Measurements from ENCODE around the gene NDST3. TPM values are rescaled to one million over a fixed set of nuclear protein-coding genes. Genes with fewer than 3 reads are reported as not detected.
A peak's percentile ranks its signal among the peaks of the same experiment; 100 is the strongest.

The NDST3 gene
- total RNA-seq, 1 donor from 2014 or later = not detected

DNA sequence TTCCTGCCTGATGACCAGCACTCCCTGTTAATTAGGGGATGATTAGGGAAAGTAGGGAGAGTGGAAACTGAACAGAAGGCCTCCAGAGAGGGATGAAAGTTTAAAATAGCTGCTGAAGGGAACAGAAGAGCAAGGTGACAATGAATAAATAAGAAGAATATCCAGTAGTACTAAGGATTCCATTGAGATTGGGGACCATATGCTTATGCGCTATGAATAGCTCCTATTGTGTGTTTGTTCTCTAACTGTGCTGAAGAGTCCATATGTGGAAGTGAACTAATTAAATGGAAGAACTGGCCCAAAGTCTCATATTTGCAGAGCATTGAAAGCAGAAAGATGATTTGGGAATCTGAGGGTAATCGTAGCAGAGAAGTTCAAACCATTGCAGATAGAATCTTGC, 181.5 kb downstream of the NDST3 start:
- ChIA-PET POLR2A (no interaction called here), CTCF (no interaction called here)
- no peak for DNase-seq
- Mint-ChIP-seq H3K27me3 (no peaks in the 10 kb centered on the region), H3K9me3 (no peaks in the 10 kb centered on the region), H3K4me1 (no peaks in the 10 kb centered on the region), H3K36me3 (ENCODE audit: low read depth) (no peaks in the 10 kb centered on the region), H3K27ac (no peak overlapping the region), H3K4me3 (no peak overlapping the region)
- no peak for ATAC-seq (ENCODE audit: low read depth)
- intact Hi-C loops (cut with micrococcal nuclease) = no loop called here
- TF ChIP-seq, protein P1, sequence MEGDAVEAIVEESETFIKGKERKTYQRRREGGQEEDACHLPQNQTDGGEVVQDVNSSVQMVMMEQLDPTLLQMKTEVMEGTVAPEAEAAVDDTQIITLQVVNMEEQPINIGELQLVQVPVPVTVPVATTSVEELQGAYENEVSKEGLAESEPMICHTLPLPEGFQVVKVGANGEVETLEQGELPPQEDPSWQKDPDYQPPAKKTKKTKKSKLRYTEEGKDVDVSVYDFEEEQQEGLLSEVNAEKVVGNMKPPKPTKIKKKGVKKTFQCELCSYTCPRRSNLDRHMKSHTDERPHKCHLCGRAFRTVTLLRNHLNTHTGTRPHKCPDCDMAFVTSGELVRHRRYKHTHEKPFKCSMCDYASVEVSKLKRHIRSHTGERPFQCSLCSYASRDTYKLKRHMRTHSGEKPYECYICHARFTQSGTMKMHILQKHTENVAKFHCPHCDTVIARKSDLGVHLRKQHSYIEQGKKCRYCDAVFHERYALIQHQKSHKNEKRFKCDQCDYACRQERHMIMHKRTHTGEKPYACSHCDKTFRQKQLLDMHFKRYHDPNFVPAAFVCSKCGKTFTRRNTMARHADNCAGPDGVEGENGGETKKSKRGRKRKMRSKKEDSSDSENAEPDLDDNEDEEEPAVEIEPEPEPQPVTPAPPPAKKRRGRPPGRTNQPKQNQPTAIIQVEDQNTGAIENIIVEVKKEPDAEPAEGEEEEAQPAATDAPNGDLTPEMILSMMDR (IDR thresholded peaks at IDR 0.05) = no peak

DNA sequence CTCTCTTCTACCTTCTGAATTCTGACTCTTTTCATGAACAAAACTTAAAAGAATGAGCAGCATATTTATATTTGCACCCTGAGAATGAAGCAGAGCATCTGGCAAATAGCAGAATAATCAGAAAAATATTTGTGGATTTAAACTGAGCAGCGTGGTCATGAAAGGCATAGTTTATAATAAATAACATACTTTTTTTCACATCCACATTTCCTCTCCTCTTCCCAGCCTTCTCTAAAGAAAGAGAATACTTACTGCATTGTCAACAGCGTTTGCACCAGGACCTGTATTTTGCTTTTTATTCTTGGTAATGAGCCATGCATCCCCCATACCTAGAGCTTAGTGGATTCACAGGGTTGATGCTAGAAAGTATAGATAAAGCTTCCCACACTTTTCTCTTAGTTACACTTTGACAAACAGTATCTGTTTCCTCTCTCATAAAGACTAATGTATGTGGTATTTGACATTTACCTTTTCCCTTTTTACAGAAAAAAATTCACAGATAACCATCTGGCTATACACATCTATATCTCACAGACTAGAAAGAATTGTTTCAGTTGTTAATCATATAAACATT, 187.0 kb downstream of the NDST3 start:
- ATAC-seq (ENCODE audit: low read depth) = no peak

DNA sequence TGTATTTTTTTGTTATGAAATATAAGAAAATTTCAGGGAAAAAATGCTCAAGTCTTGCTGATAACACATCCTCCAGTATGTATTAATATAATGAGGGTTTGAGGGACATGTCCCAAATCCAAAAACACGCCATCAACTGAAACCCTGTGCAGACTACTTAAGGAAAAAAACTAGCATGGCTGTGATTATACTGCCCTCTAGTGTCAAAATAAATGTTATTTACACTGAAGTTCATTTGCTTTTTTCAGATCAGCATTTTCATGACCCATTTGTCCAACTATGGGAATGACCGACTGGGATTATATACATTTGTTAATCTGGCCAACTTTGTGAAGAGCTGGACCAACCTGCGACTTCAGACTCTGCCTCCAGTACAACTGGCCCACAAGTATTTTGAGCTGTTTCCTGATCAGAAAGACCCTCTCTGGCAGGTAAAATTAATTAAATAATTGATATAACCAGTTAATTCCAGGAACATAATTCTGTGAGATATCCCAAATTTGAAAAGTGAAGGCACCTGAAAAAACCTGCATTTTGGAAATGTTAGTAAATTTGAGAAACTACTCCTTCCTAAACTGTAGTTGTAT, 190.1 kb downstream of the NDST3 start:
- ChIA-PET POLR2A (no interaction called here), CTCF (interaction anchor here (0.8 to 1.4 kb wide), 6 partner anchors 8 to 39 kb away, joined by 3 to 4 read pairs (median 3); no protein-coding TSS in a partner anchor)
- DNase-seq (no peak), ATAC-seq (ENCODE audit: low read depth) (no peak)
- Mint-ChIP-seq H3K27me3 (peaks cover 2% of the 10 kb centered on the region), H3K27ac (no peak overlapping the region), H3K4me3 (no peak overlapping the region), H3K36me3 (ENCODE audit: low read depth) (no peaks in the 10 kb centered on the region), H3K4me1 (no peaks in the 10 kb centered on the region), H3K9me3 (no peaks in the 10 kb centered on the region)
- TF ChIP-seq, protein P1 (IDR thresholded peaks at IDR 0.05) = peak; percentile 70
- intact Hi-C loops (cut with micrococcal nuclease) = loop anchor here (2.0 kb wide), 2 partner anchors 46 to 148 kb away; no protein-coding TSS in a partner anchor

More for the DNA sequence above, 187.0 kb downstream of the NDST3 start:
- intact Hi-C loops (cut with micrococcal nuclease) = no loop called here
- CTCF ChIA-PET = no interaction called here
- no peaks in the 10 kb centered on the region for H3K4me1 Mint-ChIP-seq
- no peaks in the 10 kb centered on the region for H3K9me3 Mint-ChIP-seq
- POLR2A ChIA-PET = no interaction called here
- no peak for DNase-seq
- H3K27ac Mint-ChIP-seq = no peak overlapping the region
- no peak overlapping the region for H3K4me3 Mint-ChIP-seq
- H3K27me3 Mint-ChIP-seq = no peaks in the 10 kb centered on the region
- TF ChIP-seq, protein P1 (IDR thresholded peaks at IDR 0.05) = no peak
- H3K36me3 Mint-ChIP-seq (ENCODE audit: low read depth) = no peaks in the 10 kb centered on the region

DNA sequence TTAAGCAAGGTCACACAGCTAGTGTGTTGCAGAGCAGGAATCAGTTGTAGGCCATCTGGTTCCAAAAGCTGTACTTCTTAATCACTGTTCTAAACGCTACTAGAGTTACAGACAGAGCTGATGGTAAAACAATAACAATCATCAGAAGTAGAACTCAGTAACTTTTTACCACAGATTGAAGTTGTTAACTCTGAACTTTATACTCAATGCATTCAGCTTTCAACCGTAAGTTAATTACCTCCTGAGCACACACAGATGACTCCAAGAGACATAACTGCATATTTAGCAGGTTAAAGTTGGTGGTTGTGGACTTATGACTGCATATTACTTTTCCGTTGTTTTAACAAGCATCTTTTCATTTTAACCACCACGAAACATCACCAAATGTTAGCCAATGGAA, 191.2 kb downstream of the NDST3 start:
- no peak for ATAC-seq (ENCODE audit: low read depth)
- intact Hi-C loops (cut with micrococcal nuclease) = loop anchor here (2.0 kb wide), 2 partner anchors 45 to 149 kb away; no protein-coding TSS in a partner anchor
- ChIA-PET POLR2A (no interaction called here), CTCF (interaction anchor here (1.3 to 1.4 kb wide), 2 partner anchors 9 to 14 kb away, joined by 3 to 4 read pairs; no protein-coding TSS in a partner anchor)
- no peak overlapping the region for H3K4me3 Mint-ChIP-seq
- H3K9me3 Mint-ChIP-seq = no peaks in the 10 kb centered on the region
- no peaks in the 10 kb centered on the region for H3K36me3 Mint-ChIP-seq (ENCODE audit: low read depth)
- no peak overlapping the region for H3K27ac Mint-ChIP-seq
- TF ChIP-seq, protein P1 (IDR thresholded peaks at IDR 0.05) = no peak
- no peak for DNase-seq
- H3K4me1 Mint-ChIP-seq = no peaks in the 10 kb centered on the region
- H3K27me3 Mint-ChIP-seq = peaks cover 2% of the 10 kb centered on the region

DNA sequence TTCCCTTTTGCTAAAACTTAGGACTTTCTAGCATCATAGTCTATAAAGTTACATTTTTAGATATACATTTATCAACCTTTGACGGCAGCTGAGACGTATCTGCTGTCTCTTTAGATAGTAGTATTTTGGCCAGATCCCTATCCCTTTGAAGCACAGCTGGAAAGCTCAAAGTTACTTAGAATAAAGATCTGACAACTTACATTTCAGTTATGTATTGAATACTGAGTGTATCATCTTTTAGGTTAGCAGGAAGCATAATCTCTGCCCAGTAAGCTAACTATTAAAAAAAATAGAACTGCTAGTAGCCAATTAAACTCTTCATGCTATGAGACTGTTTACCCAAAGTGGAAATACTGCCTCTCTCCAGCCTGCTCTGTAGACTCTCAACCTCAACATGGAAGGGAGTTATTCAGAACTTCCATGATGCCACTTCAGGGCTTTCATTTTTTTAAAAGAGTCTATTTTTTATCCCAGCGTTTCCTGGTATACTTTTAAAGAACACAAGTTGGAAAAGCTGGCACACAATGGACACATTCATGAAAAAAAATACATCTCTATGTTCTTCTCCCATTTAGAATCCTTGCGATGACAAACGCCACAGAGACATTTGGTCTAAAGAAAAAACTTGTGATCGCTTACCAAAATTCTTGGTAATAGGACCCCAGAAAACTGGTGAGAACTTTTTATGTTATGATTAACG, 192.2 kb downstream of the NDST3 start:
- TF ChIP-seq, protein P1 (IDR thresholded peaks at IDR 0.05) = no peak
- no peaks in the 10 kb centered on the region for H3K36me3 Mint-ChIP-seq (ENCODE audit: low read depth)
- H3K27ac Mint-ChIP-seq = no peak overlapping the region
- no peak overlapping the region for H3K4me3 Mint-ChIP-seq
- no peaks in the 10 kb centered on the region for H3K9me3 Mint-ChIP-seq
- ChIA-PET POLR2A (no interaction called here), CTCF (interaction anchor here (0.6 to 1.2 kb wide), 3 partner anchors 8 to 1695 kb away, joined by 3 read pairs; no protein-coding TSS in a partner anchor)
- ATAC-seq (ENCODE audit: low read depth) = no peak
- DNase-seq = no peak
- peaks cover 2% of the 10 kb centered on the region for H3K27me3 Mint-ChIP-seq
- no peaks in the 10 kb centered on the region for H3K4me1 Mint-ChIP-seq
- intact Hi-C loops (cut with micrococcal nuclease) = no loop called here

Measured in activated B cell treated with CpG ODN at 0.5 μM for 24 hours (primary cell).